BLaER1 treated with 17β-estradiol and CSF1 and Interleukin-3, amounts not matched to agents 10 nM and 100 nM (cell line): ENCODE data around the gene SDHAF2.

Experiments used
- H3K27ac ChIP-seq, 11 experiments: shearing (Covaris generic); formaldehyde crosslinking; 2 replicates each; pipeline ENCODE4 v1.8.1; 2022
- H3K27me3 ChIP-seq, 11 experiments: shearing (Covaris generic); formaldehyde crosslinking; 2 replicates each; pipeline ENCODE4 v1.8.1; 2022
- H3K36me3 ChIP-seq, 11 experiments: shearing (Covaris generic); formaldehyde crosslinking; 2 replicates each; pipeline ENCODE4 v1.8.1; 2022
- H3K4me1 ChIP-seq, 10 experiments: shearing (Covaris generic); formaldehyde crosslinking; 2 replicates each; pipeline ENCODE4 v1.8.1; 2022
- H3K4me2 ChIP-seq, 11 experiments: shearing (Covaris generic); formaldehyde crosslinking; 2 replicates each; pipeline ENCODE4 v1.8.1; 2022
- H3K4me3 ChIP-seq, 10 experiments: shearing (Covaris generic); formaldehyde crosslinking; 2 replicates each; pipeline ENCODE4 v1.8.1; 2022
- H3K9ac ChIP-seq, 11 experiments: shearing (Covaris generic); formaldehyde crosslinking; 2 replicates each; pipeline ENCODE4 v1.8.1; 2022
- H3K9me3 ChIP-seq, 11 experiments: shearing (Covaris generic); formaldehyde crosslinking; replicated peaks in 1 of 11; 2 replicates each; pipeline ENCODE4 v1.8.1; 2022
- H4K20me1 ChIP-seq, 11 experiments: shearing (Covaris generic); formaldehyde crosslinking; 2 replicates each; pipeline ENCODE4 v1.8.1; 2022
- Cebpa-rat ChIP-seq, 11 experiments: shearing (Covaris generic); IDR thresholded peaks; 2 replicates each; pipeline ENCODE4 v1.8.1; 2022

The SDHAF2 gene

DNA sequence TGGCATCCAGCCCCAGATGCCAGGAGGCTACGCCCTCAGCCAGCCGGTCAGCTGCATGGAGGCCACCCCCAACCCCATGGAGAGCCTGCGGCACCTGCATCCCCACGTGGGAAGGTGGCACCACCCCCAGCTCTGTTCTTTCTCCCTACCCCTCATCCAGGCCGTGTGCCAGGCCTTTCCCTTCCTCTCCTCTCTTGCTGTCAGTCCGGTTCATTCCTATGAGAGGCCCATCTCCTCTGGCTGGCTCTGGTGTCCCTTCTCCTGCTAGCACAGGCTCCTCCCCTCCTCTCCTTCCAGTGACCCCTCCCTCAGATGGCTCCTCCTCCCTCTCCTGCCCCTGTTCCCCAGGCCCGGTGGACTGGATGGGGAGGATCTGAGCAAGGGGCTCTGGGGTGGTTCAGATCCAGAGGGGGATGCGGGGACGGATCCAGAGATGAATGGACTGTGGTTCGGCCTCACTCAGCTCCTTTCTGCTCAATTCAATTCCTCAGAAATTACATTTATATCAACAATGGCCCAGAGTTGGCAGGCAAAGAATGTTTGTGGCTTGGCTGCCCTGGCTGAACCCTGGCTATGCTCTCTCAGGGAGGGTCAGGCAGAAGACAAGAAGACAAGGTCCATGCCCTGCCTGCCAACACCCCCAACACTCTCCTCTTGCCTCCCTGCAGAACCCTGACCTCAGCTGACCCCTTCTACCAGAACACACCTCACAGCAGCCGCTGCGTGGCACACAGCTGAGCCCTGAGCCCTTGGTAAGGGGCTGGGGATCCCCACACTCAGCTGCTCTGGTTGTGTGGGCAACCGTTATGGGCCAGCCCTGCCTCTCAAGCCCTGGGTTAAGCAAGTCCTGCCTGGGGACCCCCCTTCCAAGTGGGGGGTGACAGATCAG lies 60.2 kb downstream of the SDHAF2 start:
- Histone ChIP-seq H3K9ac (peak overlapping the region in 4 of 11 experiments; percentile 2 to 41 (median 24); a peak in 5 of 22 replicates), H3K9me3 (no peaks in the 10 kb centered on the region), H3K27me3 (no peaks in the 10 kb centered on the region), H3K4me2 (peak overlapping the region; percentile 44 to 66 (median 58); a peak in 19 of 22 replicates), H4K20me1 (peaks cover 0 to 17% (median 0%) of the 10 kb centered on the region in 11 experiments; a peak in 5 of 22 replicates), H3K36me3 (no peaks in the 10 kb centered on the region), H3K4me3 (no peak overlapping the region), H3K4me1 (peaks cover 25 to 62% (median 46%) of the 10 kb centered on the region in 10 experiments), H3K27ac (peak overlapping the region in 4 of 11 experiments; percentile 3 to 40 (median 26); a peak in 3 of 22 replicates)
- TF ChIP-seq Cebpa-rat (IDR thresholded peaks at IDR 0.05): no peak

GRCh38 chr11:61491736-61492395 lies 61.9 kb downstream of the SDHAF2 start:
- Histone ChIP-seq H3K4me1 (peaks cover 14 to 47% (median 36%) of the 10 kb centered on the region in 10 experiments), H3K27me3 (no peaks in the 10 kb centered on the region), H3K27ac (no peak overlapping the region), H3K36me3 (no peaks in the 10 kb centered on the region), H3K4me3 (no peak overlapping the region), H3K9ac (0 out of 22 replicates have a peak overlapping the region, but pooled peaks of 1 of the 11 experiments have one; percentile 29), H3K9me3 (no peaks in the 10 kb centered on the region), H3K4me2 (peak overlapping the region in 8 of 11 experiments; percentile 11 to 64 (median 53); a peak in 9 of 22 replicates), H4K20me1 (peaks cover 0 to under 1% (median 0%) of the 10 kb centered on the region in 11 experiments; a peak in 2 of 22 replicates)
- TF ChIP-seq Cebpa-rat (IDR thresholded peaks at IDR 0.05): no peak

DNA sequence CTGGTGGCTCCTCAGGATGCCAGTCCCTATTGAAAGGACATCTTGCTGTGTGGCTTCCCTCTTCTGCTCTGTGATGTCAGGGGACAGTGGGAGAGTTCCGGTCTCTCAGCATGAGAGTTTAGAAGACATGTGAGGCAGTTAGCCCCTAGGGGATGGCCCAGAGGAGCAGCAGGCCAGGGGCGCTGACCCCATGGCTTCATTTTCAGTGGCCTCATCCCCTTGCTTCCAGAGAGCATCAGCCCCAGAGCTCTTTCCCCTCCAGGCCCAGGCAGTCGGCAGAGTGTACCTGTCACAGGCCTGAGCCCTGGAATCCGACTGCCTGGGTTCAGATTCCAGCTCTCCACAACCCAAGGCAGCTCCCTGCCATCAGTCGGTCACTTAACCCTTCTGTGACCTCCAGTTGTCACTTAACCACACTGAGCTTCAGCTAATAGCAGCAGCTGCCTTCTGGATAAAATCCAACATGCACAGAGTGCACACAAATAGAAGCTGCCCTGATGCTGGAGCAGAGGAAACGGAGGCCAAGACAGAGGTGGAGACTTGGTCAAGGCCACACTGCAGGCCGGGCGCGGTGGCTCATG lies 64.5 kb downstream of the SDHAF2 start:
- H3K9me3 ChIP-seq: no peaks in the 10 kb centered on the region
- no peak overlapping the region for H3K4me2 ChIP-seq
- no peak for TF ChIP-seq Cebpa-rat (IDR thresholded peaks at IDR 0.05)
- no peak overlapping the region for H3K9ac ChIP-seq
- H3K36me3 ChIP-seq: no peaks in the 10 kb centered on the region
- peaks cover 11 to 34% (median 25%) of the 10 kb centered on the region in 10 experiments for H3K4me1 ChIP-seq
- no peaks in the 10 kb centered on the region; a peak in 1 of 22 replicates for H4K20me1 ChIP-seq
- H3K27me3 ChIP-seq: no peaks in the 10 kb centered on the region
- H3K4me3 ChIP-seq: no peak overlapping the region
- H3K27ac ChIP-seq: no peak overlapping the region

- H3K9me3 ChIP-seq: no peaks in the 10 kb centered on the region
- no peak for TF ChIP-seq Cebpa-rat (IDR thresholded peaks at IDR 0.05)
- H3K27ac ChIP-seq: no peak overlapping the region
- H3K4me3 ChIP-seq: no peak overlapping the region
- no peaks in the 10 kb centered on the region for H4K20me1 ChIP-seq
- no peak overlapping the region for H3K4me2 ChIP-seq
- H3K9ac ChIP-seq: no peak overlapping the region
- no peaks in the 10 kb centered on the region for H3K36me3 ChIP-seq
- H3K4me1 ChIP-seq: peaks cover 8 to 19% (median 11%) of the 10 kb centered on the region in 10 experiments; a peak in 19 of 20 replicates
- no peaks in the 10 kb centered on the region for H3K27me3 ChIP-seq
Measured at GRCh38 chr11:61495801-61496601, 66.1 kb downstream of the SDHAF2 start.
